GDM1 (cell line): ENCODE results near the gene MYEOV.

Source experiments
- DNase-seq: peaks from one replicate; lab custom pipeline; 2025; lab: John Stamatoyannopoulos, UW

The MYEOV gene

DNA sequence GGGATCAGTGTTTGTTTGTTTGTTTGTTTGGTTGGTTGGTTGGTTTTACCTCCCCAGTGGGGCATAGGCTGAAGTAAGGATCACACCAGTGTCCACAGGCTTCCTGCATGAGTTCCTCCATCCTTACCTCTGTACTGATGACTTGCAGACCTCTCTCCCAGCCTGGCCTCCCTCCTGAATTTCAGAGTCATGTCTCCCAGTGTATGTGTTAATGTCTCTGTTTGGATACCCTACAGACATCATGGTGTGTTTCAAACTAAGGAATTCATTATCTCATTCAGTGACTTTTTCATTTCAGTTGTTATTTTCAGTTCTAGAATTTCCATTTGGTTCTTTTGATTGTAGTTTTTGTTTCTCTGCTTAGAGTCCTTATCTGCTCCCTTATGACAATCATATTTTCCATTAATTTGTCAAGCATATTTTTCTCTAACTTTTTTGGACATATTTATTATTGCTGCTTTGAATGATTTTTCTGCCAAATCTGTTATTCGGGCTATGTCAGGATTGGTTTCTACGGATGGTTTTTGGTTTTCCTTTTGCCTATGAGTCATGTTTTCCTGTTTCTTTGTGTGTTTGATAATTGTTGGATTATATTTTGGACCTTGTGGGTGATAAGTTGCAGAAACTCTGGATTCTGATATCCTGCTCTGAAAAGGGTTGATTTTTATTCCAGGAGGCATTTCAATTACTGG, 23.6 kb downstream of the MYEOV start:
- DNase-seq: no peak

DNA sequence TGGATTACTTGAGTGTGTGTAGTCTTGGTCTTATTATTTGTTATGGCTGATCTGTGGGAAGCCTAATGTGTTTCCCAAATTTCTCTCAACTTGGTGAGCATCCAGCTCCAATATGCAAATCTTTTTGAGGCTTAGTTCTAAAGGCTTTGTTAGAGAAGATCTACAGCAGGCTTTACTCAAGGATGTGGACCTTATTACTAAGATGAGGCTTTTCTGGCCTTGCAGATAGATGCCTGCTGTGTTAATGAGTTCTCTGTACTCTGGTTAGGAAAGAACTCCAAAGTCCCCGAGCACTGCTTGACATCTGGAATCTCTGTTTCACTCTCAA, 24.1 kb downstream of the MYEOV start:
- no peak for DNase-seq

- DNase-seq: no peak
These were observed 25.5 kb downstream of the MYEOV start for GRCh38 chr11:69319255-69320106.

DNA sequence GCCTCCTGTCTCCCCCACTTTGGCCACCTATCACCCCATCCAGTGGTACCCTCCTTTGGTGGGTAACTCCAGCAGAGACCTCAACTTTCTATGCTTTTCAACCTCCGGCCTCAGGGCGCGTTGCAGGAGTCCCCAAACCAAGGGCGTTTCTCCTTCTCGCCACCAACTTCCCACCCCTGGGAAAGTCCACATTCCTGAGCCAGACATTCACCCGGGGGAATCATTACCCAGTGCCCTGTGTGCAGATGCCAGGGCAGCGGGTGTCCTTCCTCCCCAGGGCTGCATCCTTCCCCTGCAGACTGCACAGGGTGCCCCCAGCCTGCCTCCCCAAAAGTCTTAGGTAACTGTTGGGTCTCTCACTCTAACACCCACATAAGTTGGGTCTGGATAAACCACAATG, 26.4 kb downstream of the MYEOV start:
- DNase-seq: no peak

DNA sequence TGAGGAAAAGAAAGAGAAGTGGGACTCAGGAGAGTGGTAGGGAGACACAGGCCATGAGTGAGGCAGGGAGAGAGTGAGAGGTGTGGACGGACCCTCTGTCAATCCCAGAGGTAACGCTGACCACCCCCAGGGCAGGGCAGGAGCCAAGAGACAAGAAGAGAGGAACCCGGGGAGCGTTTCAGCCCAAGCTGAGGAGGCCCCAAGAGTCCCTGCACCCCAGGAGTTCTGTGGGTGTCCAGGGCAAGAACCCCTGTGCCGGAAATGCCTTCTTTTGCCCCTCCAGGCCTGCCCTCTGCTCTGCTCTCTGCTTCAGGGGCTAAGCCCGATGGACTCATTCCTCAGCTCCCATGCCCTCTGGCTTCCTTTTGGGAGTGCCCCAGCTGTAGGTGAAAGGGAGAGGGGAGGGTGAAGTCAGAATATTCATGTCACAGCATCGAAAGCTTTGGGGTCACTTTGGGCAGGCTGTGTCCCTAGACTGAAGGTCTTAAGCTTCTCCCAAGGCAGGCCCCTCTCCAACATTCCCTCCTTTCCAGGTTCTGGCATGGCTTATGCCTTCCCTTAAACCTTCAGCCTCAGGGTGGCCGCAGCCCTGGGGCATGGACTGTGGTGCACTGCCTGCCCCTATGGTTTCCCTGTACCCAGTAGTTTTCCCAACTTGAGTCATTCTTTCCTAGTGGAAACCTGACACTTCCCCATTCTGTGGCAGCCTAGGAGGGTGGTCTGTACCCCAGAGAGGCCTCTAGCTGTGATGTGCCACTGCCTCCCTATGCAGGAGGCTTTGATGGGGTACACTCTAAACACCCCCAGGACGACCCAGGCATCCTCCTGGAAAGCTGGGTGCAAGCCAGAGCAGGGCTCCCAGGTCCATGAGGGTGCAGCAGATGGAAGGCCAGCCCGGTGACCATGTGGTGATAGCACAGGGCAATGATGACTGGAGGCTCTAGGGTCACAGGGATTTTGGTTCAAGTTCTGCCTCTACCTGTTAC, 27.1 kb downstream of the MYEOV start:
- DNase-seq: no peak

DNA sequence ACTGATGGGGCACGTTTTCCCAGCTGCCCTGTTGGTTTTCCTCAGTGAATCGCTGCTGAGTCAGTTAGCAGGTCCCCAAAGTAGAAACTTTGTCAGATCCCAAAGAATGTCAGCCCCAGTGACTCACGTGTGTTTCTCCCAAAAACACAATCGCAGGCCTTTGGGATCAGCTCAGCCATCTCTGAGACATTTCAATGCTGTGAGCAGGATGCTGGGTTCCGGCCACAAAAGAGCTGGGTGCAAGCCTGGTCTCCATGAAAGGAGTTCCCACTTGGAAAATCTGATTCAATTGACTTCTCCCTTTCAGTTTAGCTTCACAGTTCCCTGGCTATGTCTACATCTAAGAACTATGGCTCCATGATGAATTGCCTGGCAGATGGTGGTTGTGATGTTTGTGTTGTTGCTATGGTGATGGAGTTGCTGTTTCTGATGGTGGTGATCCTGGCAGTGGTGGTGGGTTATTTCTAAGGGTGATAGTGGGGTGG, 28.0 kb downstream of the MYEOV start:
- no peak for DNase-seq

DNA sequence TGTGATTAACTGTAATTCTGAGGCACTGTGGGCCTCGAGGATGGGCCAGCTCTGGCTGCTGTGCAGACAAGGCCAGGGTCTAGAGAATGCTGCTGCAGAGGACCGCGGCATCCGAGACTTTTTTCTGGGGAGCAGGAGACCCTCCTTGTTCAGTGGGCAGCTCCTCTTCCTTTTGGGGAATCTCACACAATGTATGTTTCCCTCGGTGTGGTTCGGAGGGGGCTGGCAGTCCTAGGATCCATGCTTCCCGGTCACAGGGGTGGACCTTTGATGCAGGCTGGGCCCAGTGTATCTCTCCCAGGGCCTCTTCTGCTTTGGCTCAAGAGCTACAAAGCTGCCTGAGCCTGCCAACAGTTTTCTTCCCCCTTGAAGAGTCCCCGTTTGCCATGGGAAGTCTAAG, 31.5 kb downstream of the MYEOV start:
- no peak for DNase-seq

DNA sequence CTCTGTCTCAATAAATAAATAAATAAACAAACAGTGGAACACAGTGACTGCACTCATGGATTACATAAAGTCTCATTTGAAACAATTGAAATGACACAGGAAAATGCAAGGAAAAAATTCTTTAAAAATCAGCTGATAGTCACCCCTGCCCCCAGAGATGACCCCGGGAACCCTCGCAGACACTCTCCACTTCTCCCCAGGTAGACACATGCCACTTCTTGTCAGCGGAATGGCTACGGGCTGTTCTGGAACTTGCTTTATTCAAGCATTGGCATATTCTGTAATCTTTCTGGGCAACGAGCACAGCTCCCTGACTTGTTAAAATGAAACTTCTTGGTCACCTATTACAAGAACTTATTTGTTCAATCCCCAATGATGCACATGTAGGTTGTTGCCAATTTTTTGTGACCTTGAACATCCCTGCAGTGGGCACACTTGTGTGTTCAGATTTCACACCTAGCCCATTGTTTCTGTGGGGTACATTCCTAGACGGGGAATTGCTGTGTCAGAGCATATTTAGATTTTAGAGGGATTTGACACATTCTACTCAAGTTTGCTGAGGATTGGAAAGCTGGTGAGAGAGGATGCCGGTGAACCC, 32.8 kb downstream of the MYEOV start:
- no peak for DNase-seq

DNA sequence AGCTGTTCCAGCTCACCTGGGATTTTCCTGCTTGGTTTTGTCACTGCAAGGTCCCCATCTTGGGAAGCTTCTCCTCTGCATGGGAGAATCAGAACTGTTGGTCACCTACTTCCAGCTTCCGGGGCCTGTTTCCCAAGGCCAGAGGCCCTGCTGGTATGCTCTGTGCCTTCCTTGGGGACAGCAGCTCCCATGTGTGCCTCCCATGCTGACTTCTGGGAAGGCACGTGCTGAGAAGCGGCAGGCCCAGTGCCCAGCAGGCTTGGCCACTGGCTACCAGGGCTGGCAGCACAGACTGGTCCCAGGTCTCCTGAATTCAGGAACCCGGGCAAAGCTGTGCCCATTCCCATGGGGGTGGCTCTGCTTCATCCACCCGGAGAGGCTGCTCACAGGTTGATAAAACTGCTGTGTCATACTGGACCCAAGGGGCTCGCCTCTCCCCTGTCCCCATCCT, 33.8 kb downstream of the MYEOV start:
- DNase-seq: no peak

- no peak for DNase-seq
These were observed 34.3 kb downstream of the MYEOV start for GRCh38 chr11:69328231-69328630.

- DNase-seq: no peak
These were observed 35.6 kb downstream of the MYEOV start for GRCh38 chr11:69329581-69329980.

- no peak for DNase-seq
These were observed 36.4 kb downstream of the MYEOV start for GRCh38 chr11:69330330-69330729.

- DNase-seq: no peak
These were observed 39.3 kb downstream of the MYEOV start for GRCh38 chr11:69333149-69333710.

- no peak for DNase-seq
These were observed 39.9 kb downstream of the MYEOV start for GRCh38 chr11:69333879-69334278.

DNA sequence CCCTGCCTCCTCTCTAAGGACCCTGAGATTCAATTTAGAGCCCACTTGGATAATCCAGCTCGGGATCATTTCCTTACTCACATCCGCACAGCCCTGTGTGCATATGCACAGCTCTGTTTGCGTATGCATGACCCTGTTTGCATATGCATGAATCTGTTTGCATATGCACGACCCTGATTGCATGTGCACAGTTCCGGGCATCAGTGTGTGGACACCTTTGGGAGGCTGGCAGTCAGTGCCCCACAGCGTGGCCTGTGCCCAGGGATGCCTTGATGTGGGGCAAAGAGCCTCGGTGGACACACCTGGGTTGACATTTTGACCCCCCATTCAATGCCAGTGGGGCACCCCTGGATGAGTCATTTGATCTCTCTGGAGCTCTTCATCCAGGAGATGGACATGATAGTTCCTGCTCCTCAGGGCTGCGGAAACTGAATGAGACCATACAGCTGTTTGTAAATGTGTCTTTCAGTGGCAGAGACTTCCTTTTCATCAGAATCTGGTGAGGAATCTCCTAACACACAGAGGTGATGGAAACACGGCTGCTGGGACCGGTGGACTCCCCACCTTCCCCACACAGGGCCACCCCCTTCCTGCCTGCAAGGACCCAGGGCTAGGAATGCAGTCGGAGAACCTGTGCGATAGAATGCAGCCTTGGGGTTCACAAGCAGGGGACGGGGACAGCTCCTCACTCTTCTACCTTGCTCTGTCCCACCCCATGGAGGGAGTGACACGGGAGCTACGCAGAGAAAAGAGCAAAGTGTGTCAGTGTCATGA, 41.2 kb downstream of the MYEOV start:
- DNase-seq: no peak

DNA sequence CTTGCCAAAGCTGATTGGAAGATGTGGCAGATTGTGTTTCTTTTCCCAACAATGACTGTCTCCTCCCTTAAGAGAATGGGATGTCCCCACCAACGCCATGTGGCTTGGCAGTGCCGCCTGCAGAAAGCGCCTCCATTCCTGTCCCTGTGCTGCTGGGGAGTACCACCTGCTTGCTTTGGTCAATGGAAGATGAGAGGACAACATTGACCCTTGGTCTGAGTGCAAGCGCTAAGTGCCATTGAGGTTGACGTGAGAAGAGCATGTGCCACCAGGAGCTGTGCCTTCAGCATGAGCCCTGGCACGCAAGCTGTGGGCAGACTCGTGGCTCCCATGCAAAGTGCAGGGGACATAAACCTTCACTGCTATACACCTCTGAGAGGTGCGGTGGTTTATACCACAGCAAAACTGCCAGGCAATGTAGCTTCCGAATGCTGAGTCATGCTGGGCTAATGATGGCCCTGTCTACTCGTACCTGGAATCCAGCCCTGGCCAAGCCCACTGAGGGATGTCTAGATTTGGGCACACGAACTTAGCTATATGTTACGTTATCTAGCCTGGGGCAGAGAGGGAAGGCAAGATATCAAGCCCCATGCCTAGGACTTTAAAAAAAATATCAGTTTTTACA, 41.9 kb downstream of the MYEOV start:
- DNase-seq: no peak

- DNase-seq: no peak
These were observed 43.3 kb downstream of the MYEOV start for GRCh38 chr11:69337211-69337721.

- DNase-seq: no peak
These were observed 45.2 kb downstream of the MYEOV start for GRCh38 chr11:69339041-69339733.

GRCh38 chr11:69339983-69340565, 46.1 kb downstream of the MYEOV start:
- no peak for DNase-seq
